HG03103 (cell line): ENCODE data around the gene LMAN2.

Source experiments
- ATAC-seq: cut with Tn5 transposase; IDR thresholded peaks from one replicate; pipeline ENCODE4 v1.9.1; 2021; ENCODE audit warnings: low read depth; ENCODE audit not compliant: unreplicated experiment

The LMAN2 gene, protein sequence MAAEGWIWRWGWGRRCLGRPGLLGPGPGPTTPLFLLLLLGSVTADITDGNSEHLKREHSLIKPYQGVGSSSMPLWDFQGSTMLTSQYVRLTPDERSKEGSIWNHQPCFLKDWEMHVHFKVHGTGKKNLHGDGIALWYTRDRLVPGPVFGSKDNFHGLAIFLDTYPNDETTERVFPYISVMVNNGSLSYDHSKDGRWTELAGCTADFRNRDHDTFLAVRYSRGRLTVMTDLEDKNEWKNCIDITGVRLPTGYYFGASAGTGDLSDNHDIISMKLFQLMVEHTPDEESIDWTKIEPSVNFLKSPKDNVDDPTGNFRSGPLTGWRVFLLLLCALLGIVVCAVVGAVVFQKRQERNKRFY

DNA sequence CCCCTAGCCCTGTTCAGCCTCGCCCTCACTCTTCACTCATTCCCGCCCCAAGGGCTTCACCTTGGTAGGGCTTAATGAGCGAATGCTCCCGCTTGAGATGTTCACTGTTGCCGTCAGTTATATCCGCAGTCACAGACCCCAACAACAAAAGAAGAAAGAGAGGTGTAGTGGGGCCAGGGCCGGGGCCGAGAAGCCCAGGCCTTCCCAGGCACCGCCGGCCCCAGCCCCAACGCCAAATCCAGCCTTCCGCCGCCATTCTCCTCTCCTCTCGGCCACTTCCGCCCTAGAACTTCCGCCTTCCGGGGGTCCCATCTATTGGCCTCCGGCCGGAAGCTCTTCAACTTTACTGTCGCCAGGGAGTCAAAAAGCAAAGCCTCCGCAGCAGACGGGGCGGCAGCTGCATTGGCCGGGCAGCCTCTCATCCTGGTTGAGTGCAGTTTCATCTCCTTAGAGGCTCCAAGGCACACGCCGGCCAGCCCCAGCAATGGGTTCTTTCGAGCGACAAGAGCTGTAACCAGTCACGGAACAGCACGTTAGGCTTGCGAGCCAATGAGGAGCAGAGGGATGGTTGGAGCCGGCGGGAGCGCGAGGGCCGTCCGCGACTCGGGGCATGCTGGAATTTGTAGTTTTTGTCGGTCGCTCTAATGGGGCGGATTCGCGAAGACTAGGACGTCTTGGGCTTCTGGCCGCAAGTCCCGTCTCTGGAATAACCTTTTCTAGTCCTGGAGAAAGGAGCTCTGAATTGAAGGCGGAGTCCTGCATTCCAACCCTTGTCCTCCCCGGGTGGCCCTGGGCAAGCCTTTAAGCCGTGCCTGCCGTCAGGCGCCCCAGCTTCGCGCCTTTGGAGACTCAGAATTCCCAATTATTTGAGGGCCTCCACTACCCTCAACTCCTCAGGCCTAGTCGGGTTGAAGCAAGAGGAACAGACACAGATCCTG is at the start of gene LMAN2:
Gene LMAN2, minus strand, starts transcription at position 277 of the 938 bp plus-strand sequence. Its CDS starts 21 bp downstream, at position 256.
- peak; percentile 95 for ATAC-seq

DNA sequence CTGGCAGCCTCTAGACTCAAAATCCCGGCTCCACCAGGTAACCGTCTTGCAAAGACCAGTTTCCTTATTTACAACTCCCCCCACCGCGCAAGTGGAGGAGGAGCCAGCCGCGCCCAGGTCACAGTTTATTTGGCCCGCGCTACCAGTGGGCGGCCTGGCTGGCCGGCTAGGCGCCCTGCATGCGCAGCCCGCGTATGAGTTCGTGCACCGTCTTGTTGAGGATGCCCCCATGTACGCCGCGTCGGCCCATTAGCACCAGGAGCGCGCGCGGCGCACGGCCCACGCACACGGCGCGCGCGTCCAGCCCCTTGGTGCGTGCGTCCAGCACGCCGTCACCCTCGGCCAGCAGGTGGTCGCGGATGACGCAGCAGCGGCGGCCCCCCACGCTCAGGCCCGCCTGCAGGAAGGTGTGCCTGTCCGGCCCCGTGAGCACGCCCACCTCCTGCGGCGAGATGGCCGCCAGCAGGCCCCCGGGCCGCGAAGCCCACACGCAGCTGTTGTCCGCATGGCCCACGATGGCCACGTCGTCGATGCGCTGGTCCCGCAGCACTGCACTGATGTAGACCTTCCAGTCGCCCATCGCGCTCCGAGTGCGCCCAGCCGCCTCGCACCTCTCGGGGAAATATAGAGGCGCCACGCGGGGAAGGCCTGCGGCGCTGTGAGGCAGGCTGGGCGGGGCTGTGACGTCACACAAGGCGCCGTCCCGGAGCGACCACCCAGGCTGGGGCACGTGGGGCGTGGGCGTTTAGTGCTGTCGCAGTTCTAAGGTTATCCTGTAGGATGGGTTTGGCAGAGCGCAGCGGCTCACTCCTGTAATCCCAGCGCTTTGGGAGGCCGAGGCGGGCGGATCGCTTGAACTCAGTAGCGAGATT is 48.8 kb upstream of the LMAN2 start, which contains the start of gene PFN3:
Gene PFN3, minus strand, starts transcription at position 665 of the 872 bp plus-strand sequence. Its CDS starts 85 bp downstream, at position 580.
- no peak for ATAC-seq

DNA sequence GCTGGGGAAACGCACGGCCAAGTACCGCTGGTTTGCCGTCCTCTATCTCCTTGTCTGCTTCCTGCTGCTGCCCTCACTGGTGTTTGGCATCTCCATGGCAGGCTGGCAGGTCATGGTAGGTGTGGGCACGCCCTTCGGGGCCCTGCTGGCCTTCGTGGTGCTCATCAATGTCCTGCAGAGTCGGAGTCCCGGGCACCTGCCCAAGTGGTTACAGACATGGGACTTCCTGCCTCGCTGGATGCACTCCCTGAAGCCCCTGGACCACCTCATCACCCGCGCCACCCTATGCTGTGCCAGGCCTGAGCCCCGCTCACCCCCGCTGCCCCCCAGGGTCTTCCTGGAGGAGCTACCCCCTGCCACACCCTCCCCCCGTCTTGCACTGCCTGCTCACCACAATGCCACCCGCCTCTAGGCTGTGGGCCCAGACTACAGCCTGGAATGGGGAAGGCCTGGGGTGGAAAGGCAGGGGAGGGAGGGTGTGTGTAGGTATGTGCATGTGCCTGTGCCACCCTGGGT is 46.5 kb upstream of the LMAN2 start:
- no peak for ATAC-seq

DNA sequence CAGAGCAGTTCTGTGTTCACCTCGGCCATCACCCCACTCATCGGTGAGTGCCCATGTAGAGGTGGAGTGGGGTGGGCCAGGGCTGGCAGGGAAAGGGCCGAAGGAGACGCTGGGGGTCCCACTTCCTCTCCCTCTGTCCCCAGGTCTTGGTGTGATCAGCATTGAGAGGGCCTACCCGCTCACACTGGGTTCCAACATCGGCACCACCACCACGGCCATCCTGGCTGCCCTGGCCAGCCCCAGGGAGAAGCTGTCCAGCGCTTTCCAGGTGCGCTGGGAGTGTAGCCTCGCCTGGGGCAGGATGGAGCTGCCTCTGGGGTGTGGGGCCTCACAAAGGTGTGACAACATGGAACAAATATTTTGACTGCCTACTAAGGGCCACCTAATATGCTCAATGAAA is 45.3 kb upstream of the LMAN2 start:
- ATAC-seq: no peak

DNA sequence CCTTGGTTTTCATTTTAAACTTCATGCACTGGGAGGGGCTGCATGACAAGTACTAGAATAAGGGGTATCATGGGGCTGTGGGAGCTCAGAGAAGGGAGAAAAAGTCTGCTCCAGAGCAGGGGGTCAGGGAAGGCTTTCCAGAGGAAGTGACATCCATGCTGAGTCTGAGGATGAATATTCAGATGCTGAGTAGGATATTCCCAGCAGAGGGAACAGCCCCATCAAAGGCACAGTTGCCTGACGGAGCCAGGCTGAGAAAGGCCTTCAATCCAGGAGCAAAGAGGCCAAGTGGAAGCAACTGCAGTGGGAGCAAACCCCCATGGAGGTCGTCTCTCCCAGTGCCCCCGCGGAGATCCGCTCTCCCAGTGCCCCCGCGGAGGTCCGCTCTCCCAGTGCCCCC is 44.6 kb upstream of the LMAN2 start:
- ATAC-seq: no peak

DNA sequence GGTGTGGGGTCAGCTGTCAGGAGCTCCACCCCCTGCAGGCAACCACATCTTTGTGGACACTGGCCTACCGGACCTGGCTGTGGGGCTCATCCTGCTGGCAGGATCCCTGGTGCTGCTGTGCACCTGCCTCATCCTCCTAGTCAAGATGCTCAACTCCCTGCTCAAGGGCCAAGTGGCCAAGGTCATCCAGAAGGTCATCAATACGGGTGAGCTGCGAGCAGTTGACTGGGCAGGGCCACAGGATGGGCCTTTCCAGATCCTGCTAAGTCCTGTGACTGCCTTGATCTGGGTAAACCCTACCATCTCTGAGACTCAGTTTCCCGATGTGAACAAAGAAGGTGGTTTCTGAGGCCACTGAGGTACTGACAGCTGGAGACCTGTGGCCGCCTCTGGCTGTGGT is 42.5 kb upstream of the LMAN2 start:
- ATAC-seq: no peak

DNA sequence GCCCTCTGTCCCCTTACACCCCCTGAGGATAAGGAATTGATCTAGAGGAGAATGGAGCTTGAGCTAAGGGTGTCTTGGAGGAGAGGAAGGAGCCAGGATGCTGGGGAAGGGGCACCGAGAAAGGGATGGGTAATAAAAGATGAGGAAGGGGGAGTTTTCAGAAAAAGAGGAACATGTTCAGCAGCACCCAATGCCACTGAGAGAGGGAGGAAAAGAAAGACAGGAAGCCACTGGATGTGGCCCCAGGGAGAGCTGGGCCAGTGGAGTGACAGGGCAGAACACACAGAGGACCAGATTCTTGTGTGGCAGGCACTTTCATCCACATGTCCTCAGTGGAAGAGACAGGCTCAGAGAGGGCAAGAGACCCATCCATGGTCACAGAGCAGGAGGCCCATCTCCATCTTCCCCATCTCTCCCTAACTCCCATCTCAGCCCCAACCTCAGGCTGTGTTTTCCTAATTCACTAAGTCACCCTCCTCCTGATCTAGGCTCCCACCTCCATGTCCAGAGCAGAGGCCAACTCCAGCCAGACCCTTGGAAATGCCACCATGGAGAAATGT is 41.8 kb upstream of the LMAN2 start:
- no peak for ATAC-seq

DNA sequence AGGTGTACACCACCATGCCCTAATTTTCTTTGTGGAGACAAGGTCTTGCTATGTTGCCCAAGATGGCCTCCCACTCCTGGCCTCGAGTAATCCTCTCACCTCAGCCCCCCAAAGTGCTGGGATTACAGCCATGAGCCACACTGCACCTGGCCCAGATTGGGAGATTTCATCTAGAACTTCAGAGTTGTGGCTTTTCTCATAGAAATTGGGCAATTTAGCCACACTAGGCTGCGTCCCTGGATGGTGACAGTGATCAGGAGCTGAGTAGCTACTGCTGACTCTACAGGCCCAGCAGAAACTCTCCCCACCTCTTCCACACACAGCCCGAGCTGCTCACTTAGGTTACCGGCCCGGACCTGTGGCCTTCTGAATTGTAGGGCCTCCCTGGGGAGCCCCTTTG is 41.3 kb upstream of the LMAN2 start:
- ATAC-seq: no peak

DNA sequence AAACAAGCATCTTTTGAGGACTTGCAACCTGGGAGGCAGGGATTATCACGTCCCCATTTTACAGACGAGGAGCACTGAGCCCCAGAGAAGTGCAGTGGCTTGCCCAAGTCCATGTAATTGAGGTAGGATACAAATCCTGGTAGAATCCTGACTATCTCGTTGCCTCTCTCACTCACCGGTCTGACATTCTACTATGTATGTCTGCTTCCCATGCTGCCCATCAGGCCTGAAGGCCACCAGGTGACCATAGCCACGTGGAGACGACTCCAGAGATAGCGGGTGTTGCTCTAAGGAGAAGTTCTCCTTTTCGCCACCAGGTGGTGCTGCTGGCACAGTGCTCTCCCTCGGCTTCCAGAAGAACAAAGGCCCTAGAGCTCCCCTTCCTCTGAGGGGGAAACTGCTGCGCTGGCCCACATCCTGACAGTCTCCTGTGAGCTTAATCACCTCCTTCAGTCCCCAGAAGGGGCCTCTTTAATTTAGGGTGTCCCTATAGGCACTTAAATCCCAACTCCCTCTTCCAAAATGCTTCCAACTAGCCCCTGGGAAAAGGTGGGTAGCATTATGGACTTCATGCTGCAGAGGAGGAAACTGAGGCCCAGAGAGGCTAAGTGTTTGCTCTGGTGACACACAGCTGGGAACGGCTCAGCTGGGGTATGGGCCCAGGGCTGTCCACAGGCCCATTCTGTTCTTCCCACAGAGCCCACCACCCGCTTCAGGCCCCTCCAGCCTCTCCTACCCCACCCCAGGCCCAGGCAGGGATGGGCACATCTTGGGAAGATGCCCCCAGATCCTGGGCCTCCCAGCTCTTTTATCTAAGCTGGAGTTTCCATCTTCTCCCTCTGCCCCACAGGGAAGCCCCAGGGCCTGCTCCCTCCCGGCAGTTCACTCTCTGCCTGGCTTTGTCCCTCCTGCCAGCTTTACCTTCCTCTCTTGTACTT is 39.2 kb upstream of the LMAN2 start:
- ATAC-seq: peak; percentile 51

DNA sequence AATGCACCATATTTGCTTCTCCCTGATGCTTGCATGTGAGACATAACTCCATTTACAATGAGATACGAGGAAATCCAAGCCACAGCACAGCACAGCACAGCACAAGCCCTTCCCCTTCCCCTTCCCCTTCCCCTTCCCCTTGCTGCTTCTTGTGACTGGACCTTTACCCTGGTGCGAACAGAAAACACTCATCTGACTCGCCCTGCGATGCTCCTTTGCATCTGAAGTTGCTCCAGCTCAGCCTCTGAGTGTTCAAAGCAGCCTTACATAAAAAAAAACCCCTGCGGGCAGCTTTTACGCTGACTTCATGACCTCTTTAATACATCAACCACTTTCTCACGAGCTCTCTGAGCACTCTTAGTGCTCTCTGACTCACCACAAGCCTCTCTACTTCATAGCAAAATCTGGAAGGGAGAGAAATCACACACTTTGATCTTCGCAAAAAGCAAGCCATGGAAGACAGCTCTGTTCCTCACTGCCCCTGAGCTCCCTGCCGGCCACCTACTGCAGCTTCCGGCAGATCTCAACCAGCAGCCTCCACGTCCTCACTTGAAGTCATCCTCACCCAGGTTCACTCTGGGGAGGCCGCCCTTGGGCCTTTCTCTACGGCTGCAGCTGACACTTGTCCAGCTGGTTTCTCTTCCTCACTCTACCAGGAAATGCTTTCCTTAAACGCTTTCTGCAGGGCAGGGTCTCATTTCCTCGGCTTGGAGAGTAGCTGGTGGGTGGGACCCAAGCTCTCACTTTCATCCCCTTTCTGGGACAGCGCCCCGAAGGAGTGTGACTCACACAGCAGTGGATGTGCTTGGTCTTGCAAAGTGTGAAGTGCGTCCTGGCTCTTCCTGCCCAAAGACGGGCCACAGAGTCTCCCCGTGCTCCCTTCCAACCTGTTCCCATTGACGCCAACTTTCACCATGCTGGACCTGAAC is 38.0 kb upstream of the LMAN2 start:
- peak; percentile 43 for ATAC-seq

DNA sequence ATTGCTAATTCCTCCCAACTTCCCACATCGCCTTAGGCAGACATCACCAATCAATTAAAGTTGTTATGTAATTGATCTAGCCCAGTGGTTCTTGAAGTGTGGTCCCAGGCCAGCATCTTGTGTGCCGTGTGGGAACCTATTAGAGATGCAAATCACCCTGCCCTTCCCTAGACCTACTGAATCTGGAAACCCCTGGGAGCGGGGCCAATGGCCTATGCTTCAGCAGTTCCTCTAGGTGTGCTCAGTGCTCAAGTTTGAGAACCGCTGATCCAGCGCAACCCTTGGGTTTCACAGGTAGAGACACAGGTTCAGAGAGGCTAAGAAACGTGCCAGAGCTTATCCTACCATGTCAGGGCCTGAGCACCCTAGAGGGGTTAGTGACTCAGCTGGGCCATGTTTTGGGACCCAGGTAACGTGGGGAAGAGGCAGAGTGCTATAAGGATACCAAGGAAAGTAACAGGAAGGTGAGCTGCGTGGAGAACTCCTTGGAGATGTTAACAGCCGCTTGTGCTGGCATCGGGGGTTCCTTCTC is 37.1 kb upstream of the LMAN2 start:
- no peak for ATAC-seq

DNA sequence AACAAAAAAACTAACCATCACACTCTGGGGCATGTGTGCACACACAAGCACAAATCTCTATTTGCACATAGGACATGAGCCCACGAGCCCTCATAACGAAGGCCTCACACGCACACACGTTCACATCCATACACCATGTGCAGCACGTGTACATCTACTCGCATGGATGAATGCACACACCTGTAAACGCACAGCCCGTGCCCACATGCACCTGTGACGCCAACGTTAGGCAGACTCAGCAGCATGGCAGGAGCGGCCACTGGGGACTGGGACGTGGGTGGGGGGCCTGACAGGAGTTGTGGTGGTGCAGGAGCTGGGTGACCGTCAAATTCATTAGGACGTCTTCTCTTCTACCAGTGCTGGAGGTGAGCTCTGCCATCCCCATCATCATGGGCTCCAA is 35.9 kb upstream of the LMAN2 start:
- no peak for ATAC-seq

DNA sequence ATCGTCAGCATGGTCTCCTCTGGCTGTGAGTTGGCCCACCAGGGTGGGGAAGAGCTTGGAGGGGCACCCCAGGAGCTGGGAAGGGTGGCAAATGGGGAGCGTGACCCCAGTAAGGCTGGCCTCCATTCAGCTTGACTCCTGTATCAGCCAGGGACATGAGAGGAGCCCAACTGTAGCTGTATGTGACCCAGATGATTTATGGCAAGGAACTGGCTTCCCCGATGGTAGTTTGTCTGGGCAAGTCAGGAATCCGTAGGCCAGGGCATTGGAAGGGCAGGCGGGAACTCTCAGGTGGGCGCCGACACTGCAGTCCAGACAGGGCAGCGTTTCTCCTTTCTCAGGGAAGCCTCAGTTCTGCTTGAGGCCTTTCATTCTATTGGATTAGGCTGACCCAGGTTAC is 35.1 kb upstream of the LMAN2 start:
- ATAC-seq: no peak

DNA sequence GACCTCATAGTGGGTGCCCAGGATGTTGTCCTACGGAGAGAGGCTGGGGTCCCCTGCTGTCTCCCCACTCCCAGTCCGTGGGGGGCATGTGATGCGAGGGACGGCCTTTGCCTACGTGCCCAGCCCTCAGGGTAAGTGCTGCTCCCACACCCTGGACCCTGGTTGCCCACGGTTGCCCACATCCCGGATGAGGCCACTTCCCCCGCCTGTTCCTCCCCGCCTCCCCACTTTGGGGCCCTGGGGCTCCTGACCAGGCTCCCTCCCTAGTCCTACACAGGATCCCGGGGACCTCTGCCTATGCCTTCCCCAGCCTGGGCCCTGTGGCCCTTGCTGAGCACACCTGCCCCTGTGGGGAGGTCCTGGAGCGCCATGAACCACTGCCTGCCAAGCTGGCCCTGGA is 34.3 kb upstream of the LMAN2 start:
- ATAC-seq: no peak

DNA sequence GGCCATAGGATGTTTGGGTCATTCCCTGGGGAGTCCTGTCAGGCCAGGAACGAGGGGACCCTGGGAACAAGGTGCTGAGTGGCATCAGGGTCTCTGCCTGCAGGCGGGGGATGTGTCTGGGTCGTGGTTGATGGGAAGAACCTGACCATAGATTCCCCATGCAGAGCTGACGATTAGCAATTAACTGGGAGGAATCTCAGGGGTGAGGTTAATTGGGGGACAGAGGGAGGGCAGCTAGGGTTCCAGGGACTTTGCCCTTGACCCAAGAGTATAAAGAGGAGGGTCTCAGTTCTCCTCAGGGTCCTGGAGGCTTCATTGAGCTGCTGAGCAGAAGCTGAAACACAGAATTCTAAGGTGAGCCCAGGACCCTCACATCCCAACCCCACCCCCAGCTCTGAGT is 32.7 kb upstream of the LMAN2 start, which contains the start of gene SLC34A1:
Gene SLC34A1, plus strand, starts transcription at position 301 of the 400 bp plus-strand sequence. CDS start 1,308 bp downstream, outside the sequence.
- no peak for ATAC-seq

DNA sequence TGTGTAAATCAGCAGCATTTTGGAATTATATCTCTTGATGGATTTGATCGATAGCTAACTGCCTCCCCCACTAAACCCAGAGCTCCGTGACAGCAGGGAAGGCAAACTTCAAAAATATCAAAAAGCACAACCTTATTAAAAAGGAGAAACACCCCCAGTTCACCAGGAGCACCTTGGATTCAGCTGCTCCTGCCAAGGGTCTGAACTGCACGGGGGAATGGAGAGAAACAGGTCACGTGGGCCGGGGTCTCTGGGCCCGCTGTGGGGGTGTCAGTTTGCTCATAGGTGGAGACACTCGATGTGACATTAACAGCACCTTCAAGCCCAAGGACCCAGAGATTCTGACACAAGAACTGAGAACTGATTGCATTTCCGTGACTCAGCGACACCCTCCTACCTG is 31.7 kb upstream of the LMAN2 start:
- ATAC-seq: no peak

DNA sequence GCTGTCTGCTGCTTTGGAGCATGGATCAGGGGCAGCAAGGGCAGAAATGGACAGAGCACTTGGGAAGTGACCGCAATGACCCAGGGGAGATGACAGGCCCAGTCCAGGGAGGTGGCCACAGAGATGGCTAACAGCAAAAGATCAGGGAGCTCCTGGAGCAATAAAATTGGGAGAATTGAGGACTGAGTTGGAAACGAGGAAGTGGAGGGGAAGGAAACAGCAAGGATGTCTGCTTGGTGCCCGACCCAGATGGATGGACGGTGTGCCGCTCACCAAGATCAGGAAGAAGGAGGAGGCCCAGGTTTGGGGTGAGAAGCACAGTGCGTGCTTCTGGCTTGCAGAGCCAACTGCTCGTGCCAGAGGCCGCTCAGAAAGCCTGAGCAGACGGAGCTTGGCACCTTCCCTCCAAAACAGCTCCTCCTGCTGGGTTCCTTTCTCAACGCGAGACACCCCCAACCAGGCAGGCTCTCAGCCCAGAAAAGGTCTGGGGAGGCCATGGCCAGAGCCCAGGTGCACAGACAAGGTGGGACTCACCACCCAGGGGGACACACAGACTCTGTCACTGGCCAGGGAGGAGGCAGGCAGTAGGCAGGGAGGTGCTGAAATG is 31.1 kb upstream of the LMAN2 start:
- ATAC-seq: no peak
